HepG2 (cell line): ENCODE measurements around the gene TCFL5. TPM values are rescaled to one million over a fixed set of nuclear protein-coding genes. Genes with fewer than 3 reads are reported as not detected.
A peak's percentile ranks its signal among the peaks of the same experiment; 100 is the strongest.

Experiments
- CBX5 ChIP-seq: sonication (generic); formaldehyde crosslinking; IDR thresholded peaks from 2 replicates; pipeline ENCODE4 v1.4.0; 2020; ENCODE audit warnings: missing genetic modification reagents, borderline replicate concordance
- GFI1 ChIP-seq: sonication (generic); formaldehyde crosslinking; IDR thresholded peaks from 2 replicates; pipeline ENCODE4 v1.5.0; 2020; ENCODE audit warnings: missing genetic modification reagents, mild to moderate bottlenecking, borderline replicate concordance
- RARA ChIP-seq: IDR thresholded peaks from 2 replicates; pipeline ENCODE4 v1.6.1; 2016; ENCODE audit warnings: missing genetic modification reagents, missing compliant biosample characterization
- SOX13 ChIP-seq, 3 experiments: fragments of 450-650 bp in 1 of 3; sonication (generic) in 1 of 3; formaldehyde crosslinking in 1 of 3; IDR thresholded peaks in 2 of 3; conservative IDR thresholded peaks in 1 of 3; 2 replicates each; pipeline versions ENCODE4 v1.5.0 to v1.6.1; 2016 to 2020; ENCODE audit warnings: antibody characterized with exemption in 1 of 3, mild to moderate bottlenecking in 1 of 3, missing compliant biosample characterization in 1 of 3, missing genetic modification reagents in 1 of 3, moderate library complexity in 1 of 3
- TOPORS ChIP-seq: sonication (generic); formaldehyde crosslinking; IDR thresholded peaks from 2 replicates; pipeline ENCODE4 v1.8.0; 2023; ENCODE audit warnings: mild to moderate bottlenecking, missing genetic modification reagents
- YEATS2 ChIP-seq: sonication (generic); formaldehyde crosslinking; IDR thresholded peaks from 2 replicates; pipeline ENCODE4 v1.4.0; 2020; ENCODE audit warnings: missing genetic modification reagents, borderline replicate concordance
- ZBTB42 ChIP-seq: sonication (generic); formaldehyde crosslinking; IDR thresholded peaks from 2 replicates; pipeline ENCODE4 v1.5.0; 2020; ENCODE audit warnings: mild to moderate bottlenecking, missing genetic modification reagents
- ZNF207 ChIP-seq: fragments of 450-650 bp; IDR thresholded peaks from 2 replicates; pipeline ENCODE4 v1.6.1; 2016; ENCODE audit warnings: antibody characterized with exemption, borderline replicate concordance
- ZNF274 ChIP-seq: sonication (generic); formaldehyde crosslinking; IDR thresholded peaks from 2 replicates; pipeline ENCODE4 v1.5.1; 2020; ENCODE audit warnings: mild to moderate bottlenecking, missing genetic modification reagents
- ZNF772 ChIP-seq: sonication (generic); formaldehyde crosslinking; IDR thresholded peaks from 2 replicates; pipeline ENCODE4 v1.5.0; 2020; ENCODE audit warnings: mild to moderate bottlenecking, missing genetic modification reagents
- polyA plus RNA-seq, 8 experiments: library from polyadenylated mRNA; depleted of rRNA in 3 of 8; stranded (reverse) in 7 of 8; unstranded in 1 of 8; fragments of >200 nt; fragmentation: Illumina TruSeq in 4 of 8; extraction: Trizol in 4 of 8; gene quantifications; 2 replicates each; pipeline versions ENCODE4 v1.2.1 to v1.2.3, GENCODE V29; 2011 to 2016; ENCODE audit warnings: low read depth in 4 of 8, missing spikeins in 1 of 8, mixed read lengths in 1 of 8; ENCODE audit not compliant: insufficient read depth in 1 of 8
- total RNA-seq, 5 experiments: library from RNA; depleted of rRNA; stranded (reverse); fragments of >200 nt; fragmentation: Illumina TruSeq; extraction: Trizol; gene quantifications; 2 replicates each; pipeline ENCODE4 v1.2.3, GENCODE V29; 2016; ENCODE audit warnings: low read depth in 1 of 5
- TF ChIP-seq, protein P1 (sequence below): sonication (generic); formaldehyde crosslinking; IDR thresholded peaks from 2 replicates; pipeline ENCODE4 v1.4.0; 2020; ENCODE audit warnings: missing genetic modification reagents, mild to moderate bottlenecking, borderline replicate concordance
- TF ChIP-seq, protein P2 (sequence below): sonication (generic); formaldehyde crosslinking; IDR thresholded peaks from 2 replicates; pipeline ENCODE4 v1.8.0; 2022; ENCODE audit warnings: low read depth, missing genetic modification reagents
- TF ChIP-seq, protein P3 (sequence below): sonication (generic); formaldehyde crosslinking; IDR thresholded peaks from 2 replicates; pipeline ENCODE4 v1.5.0; 2020; ENCODE audit warnings: missing genetic modification reagents
- TF ChIP-seq, protein P4 (sequence below): sonication (generic); formaldehyde crosslinking; IDR thresholded peaks from 2 replicates; pipeline ENCODE4 v1.5.0; 2020; ENCODE audit warnings: missing genetic modification reagents

Gene TCFL5
- total and polyA plus RNA-seq, 2 of the 13 experiments (the other 11 are each of a cell fraction or from before 2014, with no cell fraction given): 14.8 to 20.0 TPM

DNA sequence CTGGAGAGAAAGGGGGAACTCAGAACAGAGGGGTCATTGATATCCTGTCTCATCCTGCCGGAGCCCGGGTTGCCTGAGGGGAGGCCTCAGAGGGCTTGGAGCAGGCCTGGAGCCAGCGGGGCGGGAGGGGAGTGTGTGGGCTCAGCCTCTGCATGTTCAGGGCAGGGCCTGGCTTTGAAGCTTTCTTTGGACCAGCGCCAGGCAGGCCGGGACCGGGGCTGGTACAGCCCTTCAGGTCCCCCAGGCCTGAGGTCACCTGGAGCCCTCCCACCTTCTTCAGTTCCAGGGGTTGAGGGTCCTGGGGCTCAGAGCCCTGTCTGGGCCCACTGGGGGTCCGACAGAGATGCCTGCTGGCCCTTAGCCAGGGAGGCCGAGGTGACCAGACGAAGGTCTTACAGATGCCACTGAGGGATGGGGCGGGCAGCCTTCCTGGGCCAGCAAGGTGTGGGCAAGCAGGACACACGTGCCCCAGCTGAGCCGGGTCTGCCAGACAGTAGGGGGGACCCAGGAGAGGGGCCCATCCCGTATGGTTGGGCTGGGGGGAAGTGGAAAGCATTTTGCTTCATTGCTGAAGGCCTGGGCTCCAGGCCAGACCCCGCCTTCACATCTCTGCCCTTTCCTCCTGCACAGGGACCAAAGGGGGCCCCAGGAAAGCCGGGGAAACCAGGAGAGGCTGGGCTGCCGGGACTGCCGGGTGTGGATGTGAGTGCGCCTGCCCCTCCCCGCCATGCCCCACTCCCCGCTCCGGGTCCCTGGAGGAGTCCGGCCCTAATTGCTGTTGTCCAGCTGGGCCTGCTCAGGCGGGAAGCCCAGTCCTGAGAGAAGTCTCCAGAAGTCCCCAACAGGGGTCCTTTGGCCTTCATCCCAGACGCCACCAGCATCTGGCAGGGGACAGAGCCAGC is 42.8 kb downstream of the TCFL5 start (continued):
- TF ChIP-seq, protein P1, sequence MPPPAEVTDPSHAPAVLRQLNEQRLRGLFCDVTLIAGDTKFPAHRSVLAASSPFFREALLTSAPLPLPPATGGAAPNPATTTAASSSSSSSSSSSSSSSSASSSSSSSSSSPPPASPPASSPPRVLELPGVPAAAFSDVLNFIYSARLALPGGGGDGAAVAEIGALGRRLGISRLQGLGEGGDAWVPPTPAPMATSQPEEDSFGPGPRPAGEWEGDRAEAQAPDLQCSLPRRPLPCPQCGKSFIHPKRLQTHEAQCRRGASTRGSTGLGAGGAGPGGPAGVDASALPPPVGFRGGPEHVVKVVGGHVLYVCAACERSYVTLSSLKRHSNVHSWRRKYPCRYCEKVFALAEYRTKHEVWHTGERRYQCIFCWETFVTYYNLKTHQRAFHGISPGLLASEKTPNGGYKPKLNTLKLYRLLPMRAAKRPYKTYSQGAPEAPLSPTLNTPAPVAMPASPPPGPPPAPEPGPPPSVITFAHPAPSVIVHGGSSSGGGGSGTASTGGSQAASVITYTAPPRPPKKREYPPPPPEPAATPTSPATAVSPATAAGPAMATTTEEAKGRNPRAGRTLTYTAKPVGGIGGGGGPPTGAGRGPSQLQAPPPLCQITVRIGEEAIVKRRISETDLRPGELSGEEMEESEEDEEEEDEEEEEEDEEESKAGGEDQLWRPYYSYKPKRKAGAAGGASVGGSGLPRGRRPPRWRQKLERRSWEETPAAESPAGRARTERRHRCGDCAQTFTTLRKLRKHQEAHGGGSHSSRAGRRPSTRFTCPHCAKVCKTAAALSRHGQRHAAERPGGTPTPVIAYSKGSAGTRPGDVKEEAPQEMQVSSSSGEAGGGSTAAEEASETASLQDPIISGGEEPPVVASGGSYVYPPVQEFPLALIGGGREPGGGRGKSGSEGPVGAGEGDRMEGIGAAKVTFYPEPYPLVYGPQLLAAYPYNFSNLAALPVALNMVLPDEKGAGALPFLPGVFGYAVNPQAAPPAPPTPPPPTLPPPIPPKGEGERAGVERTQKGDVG: peak; percentile 98
- TF ChIP-seq ZNF207 (no peak), ZNF274 (peak; percentile 45), RARA (CRISPR knock-in tag) (peak; percentile 42; the same call in 1 of the 2 replicates), CBX5 (no peak; the same call in 1 of the 2 replicates), ZNF772 (CRISPR knock-in tag) (peak; percentile 47; the same call in 1 of the 2 replicates), SOX13 (IDR thresholded peaks at IDR 0.05) (no peak), SOX13 (CRISPR knock-in tag; conservative IDR thresholded peaks at IDR 0.05 in 1 of 2, IDR thresholded peaks at IDR 0.05 in 1 of 2) (peak in 1 of 2 experiments; percentile 49; a peak in 1 of 4 replicates), TOPORS (CRISPR knock-in tag) (0 out of 2 replicates have a peak, but pooled peaks have one; percentile 40), GFI1 (no peak), YEATS2 (CRISPR knock-in tag) (peak; percentile 56), ZBTB42 (0 out of 2 replicates have a peak, but pooled peaks have one; percentile 47)
- TF ChIP-seq, protein P2, sequence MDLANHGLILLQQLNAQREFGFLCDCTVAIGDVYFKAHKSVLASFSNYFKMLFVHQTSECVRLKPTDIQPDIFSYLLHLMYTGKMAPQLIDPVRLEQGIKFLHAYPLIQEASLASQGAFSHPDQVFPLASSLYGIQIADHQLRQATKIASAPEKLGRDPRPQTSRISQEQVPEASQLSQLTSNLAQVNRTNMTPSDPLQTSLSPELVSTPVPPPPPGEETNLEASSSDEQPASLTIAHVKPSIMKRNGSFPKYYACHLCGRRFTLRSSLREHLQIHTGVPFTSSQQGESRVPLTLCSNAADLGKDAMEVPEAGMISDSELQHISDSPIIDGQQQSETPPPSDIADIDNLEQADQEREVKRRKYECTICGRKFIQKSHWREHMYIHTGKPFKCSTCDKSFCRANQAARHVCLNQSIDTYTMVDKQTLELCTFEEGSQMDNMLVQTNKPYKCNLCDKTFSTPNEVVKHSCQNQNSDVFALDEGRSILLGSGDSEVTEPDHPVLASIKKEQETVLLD (CRISPR knock-in tag): no peak
- TF ChIP-seq, protein P3, sequence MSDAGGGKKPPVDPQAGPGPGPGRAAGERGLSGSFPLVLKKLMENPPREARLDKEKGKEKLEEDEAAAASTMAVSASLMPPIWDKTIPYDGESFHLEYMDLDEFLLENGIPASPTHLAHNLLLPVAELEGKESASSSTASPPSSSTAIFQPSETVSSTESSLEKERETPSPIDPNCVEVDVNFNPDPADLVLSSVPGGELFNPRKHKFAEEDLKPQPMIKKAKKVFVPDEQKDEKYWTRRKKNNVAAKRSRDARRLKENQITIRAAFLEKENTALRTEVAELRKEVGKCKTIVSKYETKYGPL (CRISPR knock-in tag): no peak
- TF ChIP-seq, protein P4, sequence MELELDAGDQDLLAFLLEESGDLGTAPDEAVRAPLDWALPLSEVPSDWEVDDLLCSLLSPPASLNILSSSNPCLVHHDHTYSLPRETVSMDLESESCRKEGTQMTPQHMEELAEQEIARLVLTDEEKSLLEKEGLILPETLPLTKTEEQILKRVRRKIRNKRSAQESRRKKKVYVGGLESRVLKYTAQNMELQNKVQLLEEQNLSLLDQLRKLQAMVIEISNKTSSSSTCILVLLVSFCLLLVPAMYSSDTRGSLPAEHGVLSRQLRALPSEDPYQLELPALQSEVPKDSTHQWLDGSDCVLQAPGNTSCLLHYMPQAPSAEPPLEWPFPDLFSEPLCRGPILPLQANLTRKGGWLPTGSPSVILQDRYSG (CRISPR knock-in tag): no peak
